GM19351 (cell line): ENCODE data around the gene CIDEB.

Experiments used
- ATAC-seq: cut with Tn5 transposase; IDR thresholded peaks from one replicate; pipeline ENCODE4 v1.9.1; 2021; ENCODE audit warnings: mild to moderate bottlenecking, moderate library complexity; ENCODE audit not compliant: unreplicated experiment

The CIDEB gene

GRCh38 chr14:24293525-24293924 lies 14.3 kb downstream of the CIDEB start:
- no peak for ATAC-seq

- no peak for ATAC-seq
Measured at GRCh38 chr14:24292118-24292807, 15.5 kb downstream of the CIDEB start.

GRCh38 chr14:24291446-24292117 lies 16.2 kb downstream of the CIDEB start:
- no peak for ATAC-seq

GRCh38 chr14:24290746-24291145 lies 17.0 kb downstream of the CIDEB start:
- no peak for ATAC-seq

- no peak for ATAC-seq
Measured at GRCh38 chr14:24289649-24290280, 18.0 kb downstream of the CIDEB start.

- no peak for ATAC-seq
Measured at GRCh38 chr14:24286996-24287395, 20.8 kb downstream of the CIDEB start.

GRCh38 chr14:24285351-24285750 lies 22.4 kb downstream of the CIDEB start:
- ATAC-seq: no peak

- ATAC-seq: no peak
Measured at GRCh38 chr14:24284501-24285035, 23.2 kb downstream of the CIDEB start.

GRCh38 chr14:24283796-24284460 lies 23.8 kb downstream of the CIDEB start:
- no peak for ATAC-seq

GRCh38 chr14:24282736-24283135 lies 25.0 kb downstream of the CIDEB start:
- no peak for ATAC-seq

- ATAC-seq: no peak
Measured at GRCh38 chr14:24281636-24282035, 26.1 kb downstream of the CIDEB start.

GRCh38 chr14:24280797-24281460 lies 26.8 kb downstream of the CIDEB start:
- ATAC-seq: no peak

- peak; percentile 60 for ATAC-seq
Measured at GRCh38 chr14:24279301-24280186, 28.2 kb downstream of the CIDEB start.

- no peak for ATAC-seq
Measured at GRCh38 chr14:24278424-24278823, 29.4 kb downstream of the CIDEB start.

GRCh38 chr14:24277606-24278321 lies 30.0 kb downstream of the CIDEB start:
- no peak for ATAC-seq

- ATAC-seq: no peak
Measured at GRCh38 chr14:24277071-24277470, 30.7 kb downstream of the CIDEB start.

GRCh38 chr14:24274101-24274543 lies 33.7 kb downstream of the CIDEB start:
- peak; percentile 40 for ATAC-seq

GRCh38 chr14:24273422-24273998 lies 34.3 kb downstream of the CIDEB start:
- ATAC-seq: no peak

GRCh38 chr14:24272467-24272866 lies 35.3 kb downstream of the CIDEB start:
- ATAC-seq: no peak
